ENCODE measurements around the gene CCNJL. TPM values are rescaled to one million over a fixed set of nuclear protein-coding genes. Genes with fewer than 3 reads are reported as not detected.

The CCNJL gene
- total RNA-seq, 2 experiments from 2014 or later: not detected

- Mint-ChIP-seq H3K36me3 (ENCODE audit: low read depth) (no peaks in the 10 kb centered on the region), H3K4me1 (no peaks in the 10 kb centered on the region), H3K4me3 (no peak overlapping the region), H3K27ac (no peak overlapping the region), H3K9me3 (no peaks in the 10 kb centered on the region), H3K27me3 (peaks cover 2% of the 10 kb centered on the region)
- ChIA-PET POLR2A (no interaction called here), CTCF (interaction anchor here (0.6 kb wide), 2 partner anchors 91 to 1830 kb away, joined by 3 read pairs; no protein-coding TSS in a partner anchor)
- no peak for DNase-seq
Observed at GRCh38 chr5:160324886-160325285, 12.5 kb upstream of the CCNJL start.

DNA sequence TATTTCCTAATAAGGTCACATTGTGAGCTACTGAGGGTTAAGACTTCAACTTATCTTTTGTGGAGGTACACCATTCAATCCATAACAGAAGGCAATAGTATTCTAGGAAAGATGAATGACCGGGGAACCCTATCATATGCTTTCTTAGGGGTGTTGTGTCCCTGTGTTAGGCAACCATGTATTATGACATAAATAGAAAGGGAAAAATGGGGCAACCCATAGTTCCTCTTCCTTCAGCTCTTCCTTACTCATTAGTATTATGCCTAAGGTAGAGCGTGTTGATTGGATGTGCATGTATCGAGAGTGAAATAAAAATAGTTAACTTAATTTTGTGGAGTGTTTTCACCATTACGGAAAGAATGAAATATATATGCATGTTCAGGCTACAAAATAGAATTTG, 6.0 kb upstream of the CCNJL start:
- CTCF ChIA-PET: no interaction called here
- H3K27me3 Mint-ChIP-seq: peaks cover 36% of the 10 kb centered on the region

GRCh38 chr5:160317434-160317833, 5.1 kb upstream of the CCNJL start:
- no peak overlapping the region for H3K27ac Mint-ChIP-seq
- DNase-seq: no peak
- ChIA-PET POLR2A (no interaction called here), CTCF (no interaction called here)
- H3K4me3 Mint-ChIP-seq: no peak overlapping the region
- H3K4me1 Mint-ChIP-seq: peaks cover 11% of the 10 kb centered on the region
- H3K27me3 Mint-ChIP-seq: peaks cover 45% of the 10 kb centered on the region
- no peaks in the 10 kb centered on the region for H3K36me3 Mint-ChIP-seq (ENCODE audit: low read depth)
- no peaks in the 10 kb centered on the region for H3K9me3 Mint-ChIP-seq

More for the DNA sequence above, 6.0 kb upstream of the CCNJL start:
- no peaks in the 10 kb centered on the region for H3K9me3 Mint-ChIP-seq
- peaks cover 4% of the 10 kb centered on the region for H3K4me1 Mint-ChIP-seq
- POLR2A ChIA-PET: no interaction called here
- DNase-seq: no peak
- H3K27ac Mint-ChIP-seq: no peak overlapping the region
- H3K4me3 Mint-ChIP-seq: no peak overlapping the region
- no peaks in the 10 kb centered on the region for H3K36me3 Mint-ChIP-seq (ENCODE audit: low read depth)

DNA sequence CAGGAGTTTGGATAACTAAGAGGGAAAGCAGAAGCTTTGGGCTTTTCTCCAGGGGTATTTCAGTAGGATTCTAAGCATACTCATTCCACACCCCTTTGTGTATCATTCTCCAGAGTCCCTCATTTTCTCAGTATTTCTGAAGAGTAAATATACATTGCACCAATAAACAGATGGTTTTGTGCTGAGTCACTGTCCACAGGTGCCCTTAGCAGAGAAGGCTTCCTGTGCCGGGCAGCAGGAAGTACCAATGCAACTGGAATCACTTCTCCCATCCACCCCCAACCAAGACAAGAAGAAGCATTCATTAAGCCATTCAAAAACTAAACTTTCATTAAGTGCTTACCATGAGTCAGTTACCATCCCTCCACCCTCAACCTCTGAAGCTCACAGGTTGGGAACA, 3.6 kb upstream of the CCNJL start:
- ChIA-PET POLR2A (no interaction called here), CTCF (no interaction called here)
- H3K9me3 Mint-ChIP-seq: no peaks in the 10 kb centered on the region
- no peak for DNase-seq
- no peaks in the 10 kb centered on the region for H3K36me3 Mint-ChIP-seq (ENCODE audit: low read depth)
- peaks cover 14% of the 10 kb centered on the region for H3K4me1 Mint-ChIP-seq
- H3K4me3 Mint-ChIP-seq: no peak overlapping the region
- peaks cover 53% of the 10 kb centered on the region for H3K27me3 Mint-ChIP-seq
- H3K27ac Mint-ChIP-seq: no peak overlapping the region

DNA sequence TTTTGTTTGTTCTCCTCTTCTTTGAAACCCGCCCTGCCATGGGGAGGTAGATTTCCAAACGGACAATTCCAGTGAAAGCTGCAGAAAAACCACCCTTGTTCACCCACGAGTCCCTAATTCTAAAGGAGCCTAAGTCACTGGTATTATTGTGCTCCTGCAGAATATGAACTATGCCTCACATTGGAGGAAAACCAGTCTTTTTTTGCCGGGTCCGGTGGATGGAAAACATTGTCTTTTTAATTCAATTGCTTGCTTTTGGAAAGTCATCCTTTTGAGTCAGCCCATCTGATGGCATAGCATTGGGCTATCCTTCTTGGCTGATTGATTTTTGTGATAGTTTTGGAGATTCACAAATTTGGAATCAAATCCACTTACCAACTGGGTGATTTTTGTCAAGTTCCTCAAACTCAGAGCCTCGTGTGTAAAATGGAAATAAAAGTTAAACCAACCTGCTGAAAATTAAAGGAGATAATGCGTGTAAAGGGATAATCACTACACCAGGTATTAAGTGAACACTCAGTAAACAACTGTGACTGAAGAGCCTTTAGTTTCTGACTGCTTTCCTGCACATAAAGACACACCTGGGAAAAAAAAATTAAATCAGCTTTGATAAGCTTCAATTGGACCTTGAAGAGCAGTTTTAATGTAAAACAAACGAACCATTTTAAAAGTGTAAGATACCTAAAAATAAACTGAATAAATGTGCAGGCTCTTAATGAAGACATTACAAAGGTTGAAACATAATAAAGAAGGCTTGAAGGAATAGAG, 780 bp upstream of the CCNJL start:
- no peak for DNase-seq
- no peaks in the 10 kb centered on the region for H3K36me3 Mint-ChIP-seq (ENCODE audit: low read depth)
- peak overlapping the region; percentile 67 for H3K4me3 Mint-ChIP-seq
- H3K9me3 Mint-ChIP-seq: no peaks in the 10 kb centered on the region
- ChIA-PET POLR2A (no interaction called here), CTCF (no interaction called here)
- H3K27ac Mint-ChIP-seq: no peak overlapping the region
- H3K4me1 Mint-ChIP-seq: peaks cover 14% of the 10 kb centered on the region
- H3K27me3 Mint-ChIP-seq: peaks cover 68% of the 10 kb centered on the region

- peak overlapping the region; percentile 31 for H3K4me3 Mint-ChIP-seq
- peaks cover 64% of the 10 kb centered on the region for H3K27me3 Mint-ChIP-seq
- no peaks in the 10 kb centered on the region for H3K9me3 Mint-ChIP-seq
- H3K4me1 Mint-ChIP-seq: peaks cover 14% of the 10 kb centered on the region
- H3K27ac Mint-ChIP-seq: no peak overlapping the region
- ChIA-PET POLR2A (no interaction called here), CTCF (interaction anchor here (0.6 kb wide), 1 partner anchor 24 kb away, joined by 3 read pairs; no protein-coding TSS in a partner anchor)
- H3K36me3 Mint-ChIP-seq (ENCODE audit: low read depth): no peaks in the 10 kb centered on the region
- no peak for DNase-seq
Observed at GRCh38 chr5:160311491-160312133, 752 bp downstream of the CCNJL start.

- Mint-ChIP-seq H3K9me3 (no peaks in the 10 kb centered on the region), H3K27me3 (peaks cover 55% of the 10 kb centered on the region), H3K4me1 (peaks cover 10% of the 10 kb centered on the region), H3K36me3 (ENCODE audit: low read depth) (no peaks in the 10 kb centered on the region), H3K27ac (no peak overlapping the region), H3K4me3 (no peak overlapping the region)
- CTCF ChIA-PET: interaction anchor here (0.5 kb wide), 1 partner anchor 1213 kb away, joined by 3 read pairs; no protein-coding TSS in a partner anchor
- DNase-seq: no peak
- POLR2A ChIA-PET: no interaction called here
Observed at GRCh38 chr5:160310552-160311295, 1.6 kb downstream of the CCNJL start.

DNA sequence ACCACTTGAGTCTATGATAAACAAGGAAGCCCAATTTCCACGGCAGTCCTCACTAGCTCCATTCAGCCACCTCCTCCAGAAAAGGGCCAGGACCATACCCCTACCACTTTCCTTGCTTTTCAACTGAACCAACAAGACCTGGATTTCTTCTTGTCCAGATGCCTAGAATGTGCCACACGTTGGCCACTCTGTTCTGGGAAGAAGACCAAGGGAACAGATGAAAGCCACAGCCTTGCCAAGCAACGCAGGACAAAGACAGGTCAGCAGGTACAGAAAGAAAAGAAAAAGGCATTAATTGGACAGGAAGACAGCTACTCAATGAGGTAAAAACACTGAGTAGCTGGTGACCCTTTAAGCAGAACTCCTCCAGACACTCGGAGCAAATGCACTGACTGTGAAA, 2.2 kb downstream of the CCNJL start:
- no peak for DNase-seq
- Mint-ChIP-seq H3K27me3 (peaks cover 51% of the 10 kb centered on the region), H3K4me1 (peaks cover 10% of the 10 kb centered on the region), H3K9me3 (no peaks in the 10 kb centered on the region), H3K4me3 (no peak overlapping the region), H3K27ac (no peak overlapping the region), H3K36me3 (ENCODE audit: low read depth) (no peaks in the 10 kb centered on the region)
- CTCF ChIA-PET: interaction anchor here (0.5 kb wide), 1 partner anchor 1213 kb away, joined by 3 read pairs; no protein-coding TSS in a partner anchor
- POLR2A ChIA-PET: no interaction called here

DNA sequence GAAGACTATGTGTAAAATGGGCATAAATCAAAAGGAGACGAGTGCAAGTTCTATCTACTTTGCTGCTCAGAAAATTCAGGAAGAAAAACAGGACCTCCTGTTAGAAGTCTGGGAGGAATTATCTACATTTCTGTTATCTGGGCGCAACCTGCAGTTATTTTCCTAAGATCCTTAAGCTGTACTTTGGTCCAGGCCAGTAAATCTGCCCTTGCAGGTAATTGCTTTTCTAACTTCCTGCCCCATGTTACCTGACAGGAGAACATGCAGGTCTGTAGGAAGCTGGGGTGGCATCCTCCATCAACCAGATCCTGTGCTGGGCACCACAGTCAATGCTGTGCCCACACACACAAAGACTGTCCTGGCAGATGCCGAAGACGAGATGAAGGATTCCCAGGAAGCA, 5.7 kb downstream of the CCNJL start:
- no peak overlapping the region for H3K27ac Mint-ChIP-seq
- ChIA-PET CTCF (interaction anchor here (0.9 kb wide), 1 partner anchor 79 kb away, joined by 3 read pairs; no protein-coding TSS in a partner anchor), POLR2A (no interaction called here)
- no peak overlapping the region for H3K4me3 Mint-ChIP-seq
- no peaks in the 10 kb centered on the region for H3K9me3 Mint-ChIP-seq
- DNase-seq: no peak
- H3K4me1 Mint-ChIP-seq: peaks cover 3% of the 10 kb centered on the region
- peaks cover 29% of the 10 kb centered on the region for H3K27me3 Mint-ChIP-seq
- no peaks in the 10 kb centered on the region for H3K36me3 Mint-ChIP-seq (ENCODE audit: low read depth)

- H3K4me3 Mint-ChIP-seq: no peak overlapping the region
- H3K27me3 Mint-ChIP-seq: peaks cover 16% of the 10 kb centered on the region
- H3K9me3 Mint-ChIP-seq: no peaks in the 10 kb centered on the region
- ChIA-PET POLR2A (no interaction called here), CTCF (interaction anchor here (0.6 kb wide), 1 partner anchor 909 kb away, joined by 3 read pairs; no protein-coding TSS in a partner anchor)
- no peak overlapping the region for H3K27ac Mint-ChIP-seq
- no peaks in the 10 kb centered on the region for H3K4me1 Mint-ChIP-seq
- no peaks in the 10 kb centered on the region for H3K36me3 Mint-ChIP-seq (ENCODE audit: low read depth)
- no peak for DNase-seq
Observed at GRCh38 chr5:160305319-160305718, 7.0 kb downstream of the CCNJL start.

DNA sequence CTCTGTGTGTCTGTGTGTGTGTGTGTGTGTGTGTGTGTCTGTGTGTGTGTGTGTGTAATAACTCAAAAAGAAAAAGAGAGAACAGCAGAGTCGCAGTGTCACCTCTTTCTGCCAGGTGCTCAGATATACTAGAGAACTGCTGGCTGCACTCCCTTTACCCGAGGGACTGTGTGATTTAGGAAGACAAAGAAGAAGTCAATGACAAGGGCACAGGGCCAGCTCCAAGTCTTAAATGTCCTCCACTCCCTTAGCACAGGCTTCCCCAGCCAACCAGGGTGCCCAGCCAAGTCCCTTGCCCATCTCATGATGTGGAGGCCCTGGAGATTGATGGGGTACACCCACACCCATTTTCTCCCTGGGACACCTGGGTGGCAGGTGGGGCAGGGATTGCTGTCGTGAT, 8.7 kb downstream of the CCNJL start:
- POLR2A ChIA-PET: no interaction called here
- H3K9me3 Mint-ChIP-seq: no peaks in the 10 kb centered on the region
- H3K4me1 Mint-ChIP-seq: no peaks in the 10 kb centered on the region
- no peak overlapping the region for H3K4me3 Mint-ChIP-seq
- no peak for DNase-seq
- H3K27ac Mint-ChIP-seq: no peak overlapping the region
- no peaks in the 10 kb centered on the region for H3K36me3 Mint-ChIP-seq (ENCODE audit: low read depth)
- CTCF ChIA-PET: no interaction called here
- peaks cover 2% of the 10 kb centered on the region for H3K27me3 Mint-ChIP-seq

DNA sequence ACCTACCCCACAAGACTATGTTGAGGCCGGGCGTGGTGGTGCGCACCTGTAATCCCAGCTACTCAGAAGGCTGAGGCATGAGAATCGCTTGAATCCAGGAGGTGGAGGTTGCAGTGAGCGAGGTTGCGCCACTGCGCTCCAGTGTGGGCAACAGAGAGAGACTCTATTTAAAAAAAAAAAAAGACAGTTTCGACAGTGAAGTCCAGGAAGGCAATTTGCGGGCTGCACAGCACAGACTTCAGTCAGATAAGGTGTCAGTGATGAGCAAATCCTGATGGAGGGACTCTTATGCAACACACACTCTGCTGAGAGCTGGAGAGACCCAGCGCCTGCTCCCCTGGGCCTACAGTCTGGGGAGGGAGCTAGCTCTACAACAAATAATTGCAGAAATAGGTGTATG, 14.2 kb downstream of the CCNJL start:
- POLR2A ChIA-PET: no interaction called here
- no peak for DNase-seq
- Mint-ChIP-seq H3K4me1 (no peaks in the 10 kb centered on the region), H3K27me3 (no peaks in the 10 kb centered on the region), H3K27ac (no peak overlapping the region), H3K4me3 (no peak overlapping the region), H3K36me3 (ENCODE audit: low read depth) (no peaks in the 10 kb centered on the region), H3K9me3 (no peaks in the 10 kb centered on the region)
- CTCF ChIA-PET: interaction anchor here (0.6 kb wide), 2 partner anchors 24 to 159 kb away, joined by 3 read pairs; no protein-coding TSS in a partner anchor

DNA sequence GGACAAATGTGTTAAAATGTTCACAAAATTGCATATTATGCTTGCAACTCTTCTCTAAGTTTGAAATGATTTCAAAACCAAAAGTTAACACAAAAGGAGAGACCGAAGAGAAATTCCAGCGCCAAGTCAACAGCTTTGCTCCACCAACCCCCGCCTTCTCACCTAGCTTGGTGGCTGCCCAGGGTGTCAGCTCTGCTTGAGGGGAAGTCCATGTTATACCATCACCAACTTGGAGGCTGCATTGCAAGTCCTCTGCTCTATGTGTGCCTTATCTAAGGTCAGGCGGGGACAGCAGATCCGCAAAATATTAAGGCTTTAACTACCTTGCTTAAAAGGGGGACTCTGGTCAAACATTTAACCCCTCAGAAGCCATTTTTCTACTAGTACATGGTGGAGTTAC, 14.6 kb downstream of the CCNJL start:
- Mint-ChIP-seq H3K9me3 (no peaks in the 10 kb centered on the region), H3K4me3 (no peak overlapping the region), H3K27me3 (no peaks in the 10 kb centered on the region), H3K36me3 (ENCODE audit: low read depth) (no peaks in the 10 kb centered on the region), H3K4me1 (no peaks in the 10 kb centered on the region), H3K27ac (no peak overlapping the region)
- ChIA-PET CTCF (no interaction called here), POLR2A (no interaction called here)
- DNase-seq: no peak
